ENCODE measurements around the gene PDXP.

GRCh38 chr22:37619991-37620390 lies 38.5 kb upstream of the PDXP start:
- TF ChIP-seq POLR2A (IDR thresholded peaks at IDR 0.05) = no peak
- TF ChIP-seq CTCF (IDR thresholded peaks at IDR 0.05) = no peak
